NCI-H1105 treated with DMSO at 0.1 percent for 48 hours (cell line): Measurements from ENCODE around the gene SCMH1.
"Not testable (repeated sequence)": the region's sequence is repeated elsewhere in the genome, so short reads cannot be mapped to it uniquely, and the experiment has no call there.

Experiments
- DNase-seq: peaks from one replicate; lab custom pipeline; 2025; lab: John Stamatoyannopoulos, UW

The SCMH1 gene

DNA sequence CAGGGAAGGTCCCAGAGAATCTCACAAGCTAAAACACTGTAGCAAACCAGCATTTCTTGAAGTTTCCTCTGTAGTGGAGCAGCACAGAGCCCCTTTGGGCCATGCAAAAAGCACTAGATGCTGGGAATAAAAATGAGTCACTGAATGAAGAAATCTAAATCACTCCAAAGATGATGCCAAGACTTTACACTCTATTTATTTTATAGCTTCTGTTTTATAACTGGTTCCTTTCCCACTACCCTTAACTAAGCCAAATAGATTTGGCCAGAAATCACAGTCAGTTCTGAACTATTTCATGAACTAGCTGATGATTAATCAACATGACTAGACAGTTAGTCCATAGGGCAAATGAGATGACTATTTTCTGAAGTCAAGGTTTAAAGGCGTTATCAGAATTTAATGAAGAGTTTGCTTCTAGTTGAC is 89.5 kb downstream of the SCMH1 start:
- no peak for DNase-seq

DNA sequence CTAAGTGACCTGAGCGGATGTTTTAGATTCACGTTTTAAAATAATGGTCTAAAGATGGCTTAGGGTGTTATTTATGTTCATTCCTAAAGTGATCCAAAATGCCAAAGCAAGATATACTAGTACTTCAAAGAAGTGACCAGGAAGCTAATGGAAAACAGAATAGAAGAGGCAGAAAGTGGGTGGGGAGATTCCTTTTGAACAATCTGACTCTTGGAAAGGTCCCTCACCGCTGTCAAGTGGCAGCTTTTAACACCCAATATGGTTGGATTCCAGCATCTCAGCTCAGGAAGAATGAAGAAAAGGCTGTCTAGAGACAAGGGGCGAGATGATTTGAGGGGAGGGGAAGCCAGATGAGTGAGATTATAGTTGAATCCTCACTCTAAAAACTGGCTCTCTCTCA is 90.3 kb downstream of the SCMH1 start:
- DNase-seq = no peak

DNA sequence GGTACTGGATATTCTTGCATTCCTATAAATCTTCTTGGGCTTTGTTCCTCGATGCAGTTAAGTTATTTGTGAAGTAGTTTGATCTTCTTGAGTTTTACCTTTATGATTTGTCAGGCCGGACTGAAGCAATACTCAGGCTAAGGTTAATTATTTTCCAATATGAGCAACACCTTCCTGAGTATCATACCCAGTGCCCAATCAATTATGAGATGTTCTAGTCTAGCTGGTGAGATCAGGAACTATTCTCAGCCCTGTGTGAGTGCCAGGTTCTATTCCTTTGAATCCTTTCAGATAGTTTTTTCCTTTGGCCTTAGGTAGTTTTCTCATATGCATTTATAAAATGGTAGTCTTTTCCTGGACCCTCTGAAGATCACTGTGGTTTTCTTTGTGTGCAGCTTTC is 92.5 kb downstream of the SCMH1 start:
- no peak for DNase-seq

DNA sequence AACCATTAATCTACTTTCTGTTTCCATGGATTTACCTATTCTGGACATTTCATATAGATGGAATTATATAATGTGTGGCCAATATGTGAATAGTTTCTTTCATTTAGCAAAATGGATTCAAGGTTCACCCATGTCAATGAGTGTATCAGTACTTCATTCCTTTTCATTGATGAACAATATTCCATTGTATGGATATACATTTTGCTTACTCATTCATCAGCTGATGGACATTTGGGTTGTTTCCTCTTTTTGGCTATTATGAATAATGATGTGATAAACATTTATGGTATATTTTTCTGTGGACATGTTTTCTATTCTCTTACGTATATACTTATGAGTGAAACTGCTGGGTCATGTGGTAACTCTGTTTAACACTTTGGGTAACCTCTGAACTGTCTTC is 97.8 kb downstream of the SCMH1 start:
- DNase-seq = no peak

DNA sequence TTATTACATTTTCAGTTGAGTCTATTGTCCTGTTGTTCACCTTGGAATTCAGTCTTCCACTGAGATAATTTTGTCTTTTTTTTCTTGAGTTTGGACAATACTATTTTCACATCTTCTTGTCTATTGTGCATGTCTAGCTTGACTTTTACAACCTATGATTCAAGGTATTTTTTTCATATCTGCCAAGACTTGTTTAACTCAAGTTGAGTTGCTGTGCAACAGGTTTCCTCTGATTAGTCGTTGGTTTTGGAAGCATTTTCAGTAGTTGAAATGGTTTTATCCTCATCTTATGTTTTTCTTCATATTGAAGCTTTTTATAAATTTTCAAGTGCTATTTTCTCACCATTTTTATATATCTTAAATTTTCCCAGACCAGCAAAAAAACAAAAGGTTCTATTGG is 103.6 kb downstream of the SCMH1 start:
- DNase-seq = no peak

DNA sequence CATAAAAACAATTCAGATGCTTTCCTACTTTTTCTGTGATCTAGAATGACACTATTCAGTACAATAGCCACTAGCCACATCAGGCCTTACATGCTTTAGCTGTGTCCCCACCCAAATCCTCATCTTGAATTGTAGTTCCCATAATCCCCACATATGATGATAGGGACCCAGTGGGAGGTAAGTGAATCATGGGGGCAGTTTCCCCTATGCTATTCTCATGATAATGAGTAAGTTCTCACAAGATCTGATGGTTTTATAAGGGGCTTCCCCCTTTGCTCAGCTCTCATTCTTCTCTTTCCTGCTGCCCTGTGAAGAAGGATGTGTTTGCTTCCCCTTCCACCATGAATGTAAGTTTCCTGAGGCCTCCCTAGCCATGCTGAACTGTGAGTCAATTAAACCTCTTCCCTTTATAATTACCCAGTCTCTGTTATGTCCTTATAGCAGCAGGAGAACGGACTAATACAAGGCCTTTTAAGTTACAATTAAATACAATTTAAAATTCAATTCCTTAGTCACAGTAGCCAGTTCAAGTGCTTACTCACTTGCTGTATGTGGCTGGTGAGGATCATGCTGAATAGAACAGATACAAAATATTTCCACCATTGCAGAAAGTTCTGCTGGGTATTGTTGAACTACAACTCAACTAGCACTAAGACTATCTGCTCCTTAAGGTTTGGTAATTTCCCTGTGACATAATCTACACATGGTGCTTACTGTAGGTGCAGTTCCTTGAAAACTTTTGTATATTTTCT is 106.7 kb downstream of the SCMH1 start:
- no peak for DNase-seq

DNA sequence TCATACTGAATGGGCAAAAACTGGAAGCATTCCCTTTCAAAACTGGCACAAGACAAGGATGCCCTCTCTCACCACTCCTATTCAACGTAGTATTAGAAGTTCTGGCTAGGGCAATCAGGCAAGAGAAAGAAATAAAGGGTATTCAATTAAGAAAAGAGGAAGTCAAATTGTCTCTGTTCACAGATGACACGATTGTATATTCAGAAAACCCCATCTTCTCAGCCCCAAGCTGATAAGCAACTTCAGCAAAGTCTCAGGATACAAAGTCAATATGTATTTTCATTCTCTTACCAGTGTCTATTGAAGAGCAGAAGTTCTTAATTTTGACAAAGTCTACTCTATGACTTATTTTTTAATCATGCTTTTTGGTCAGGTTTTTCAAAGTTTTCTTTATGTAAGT is 107.8 kb downstream of the SCMH1 start:
- DNase-seq = not testable (repeated sequence)

DNA sequence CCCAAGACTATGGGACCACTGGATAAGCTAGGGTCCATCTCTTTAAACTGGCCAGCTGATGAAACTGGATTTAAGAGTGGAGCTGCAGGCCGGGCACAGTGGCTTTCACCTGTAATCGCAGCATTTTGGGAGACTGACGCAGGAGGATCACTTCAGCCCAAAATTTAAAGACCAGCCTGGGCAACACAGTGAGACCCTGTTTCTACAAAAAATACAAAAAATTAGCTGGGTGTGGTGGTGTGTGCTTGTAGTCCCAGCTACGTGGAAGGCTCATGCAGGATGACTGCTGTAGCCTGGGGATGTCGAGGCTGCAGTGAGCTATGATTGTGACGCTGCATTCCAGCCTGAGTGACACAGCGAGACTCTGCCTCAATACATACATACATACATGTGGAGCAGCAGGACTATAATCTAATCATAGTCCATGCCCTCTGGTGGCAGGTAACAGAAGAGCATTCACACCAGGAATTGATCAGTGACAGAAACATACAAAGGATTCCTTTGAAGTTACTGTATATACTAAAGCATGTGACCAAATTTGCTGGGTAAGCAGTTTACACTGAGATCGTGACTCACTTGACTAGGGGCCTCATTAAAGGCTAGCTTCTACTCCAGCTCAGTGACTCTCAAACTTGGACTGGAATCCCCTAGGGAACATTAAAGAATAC is 119.1 kb downstream of the SCMH1 start:
- DNase-seq = peak; percentile 12

DNA sequence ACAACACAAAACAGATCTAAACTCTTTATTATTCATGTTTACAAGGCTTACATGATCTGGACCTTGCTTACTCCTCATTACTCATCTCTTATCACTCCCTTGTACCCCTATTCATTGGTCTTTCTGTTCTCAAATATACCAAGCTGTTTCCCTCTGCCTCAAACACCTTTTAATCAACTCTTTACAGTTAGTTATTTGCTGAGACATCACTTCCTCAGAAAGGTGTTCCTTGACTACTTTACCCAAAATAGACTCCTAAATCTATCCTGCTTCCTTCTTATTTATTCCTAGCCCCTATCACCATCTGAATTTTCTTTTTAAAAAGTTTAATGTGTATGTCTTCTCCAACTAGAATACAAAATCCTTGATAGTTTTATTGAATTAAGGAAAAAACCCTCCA is 120.0 kb downstream of the SCMH1 start:
- DNase-seq = no peak

DNA sequence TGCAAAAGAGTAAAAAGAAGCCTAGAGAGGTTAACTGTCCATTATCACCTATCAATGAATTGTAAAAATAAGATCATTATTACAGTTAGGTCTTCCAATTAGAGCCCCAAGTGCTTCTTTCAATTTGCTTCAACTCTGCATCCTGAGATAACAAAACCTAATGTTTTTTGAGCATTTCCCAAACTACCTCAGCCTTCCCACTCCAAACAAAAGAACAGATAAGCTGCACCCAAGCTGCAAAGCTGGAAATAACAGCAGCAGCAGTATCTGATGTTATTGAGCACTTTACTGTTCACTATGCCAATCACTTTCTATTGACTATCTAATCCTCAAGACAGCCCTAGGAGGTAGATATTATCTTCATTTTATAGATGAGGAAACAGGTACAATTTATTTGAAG is 123.5 kb downstream of the SCMH1 start:
- no peak for DNase-seq

DNA sequence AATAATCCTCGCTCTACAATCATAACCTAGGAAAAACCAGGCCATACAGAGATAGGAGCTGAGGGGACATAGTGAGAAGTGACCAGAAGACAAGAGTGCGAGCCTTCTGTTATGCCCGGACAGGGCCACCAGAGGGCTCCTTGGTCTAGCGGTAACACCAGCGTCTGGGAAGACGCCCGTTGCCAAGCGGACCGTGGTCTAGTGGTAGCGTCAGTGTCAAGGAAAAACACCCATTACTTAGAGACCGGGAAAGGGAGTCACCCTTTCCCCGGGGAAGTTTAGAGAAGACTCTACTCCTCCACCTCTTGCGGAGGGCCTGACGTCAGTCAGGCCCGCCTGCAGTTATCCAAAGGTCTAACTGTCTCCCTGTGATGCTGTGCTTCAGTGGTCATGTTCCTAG is 124.9 kb downstream of the SCMH1 start:
- not testable (repeated sequence) for DNase-seq

DNA sequence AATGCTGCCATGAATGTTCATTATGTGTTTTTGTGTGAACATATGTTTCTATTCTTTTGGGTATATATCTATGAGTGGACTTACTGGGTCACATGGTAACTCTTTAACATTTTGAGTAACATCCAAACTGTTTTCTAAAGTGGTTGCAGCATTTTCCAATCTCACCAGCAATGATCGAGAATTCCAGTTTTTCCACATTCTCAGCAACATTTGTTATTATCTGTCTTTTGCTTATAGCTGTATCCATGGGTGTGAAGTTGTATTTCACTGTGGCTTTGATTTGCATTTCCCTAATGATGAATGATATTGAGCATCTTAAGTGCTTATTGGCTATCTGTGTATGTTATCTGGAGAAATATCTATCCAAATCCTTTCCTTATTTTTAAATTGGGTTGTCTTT is 131.4 kb downstream of the SCMH1 start:
- no peak for DNase-seq

DNA sequence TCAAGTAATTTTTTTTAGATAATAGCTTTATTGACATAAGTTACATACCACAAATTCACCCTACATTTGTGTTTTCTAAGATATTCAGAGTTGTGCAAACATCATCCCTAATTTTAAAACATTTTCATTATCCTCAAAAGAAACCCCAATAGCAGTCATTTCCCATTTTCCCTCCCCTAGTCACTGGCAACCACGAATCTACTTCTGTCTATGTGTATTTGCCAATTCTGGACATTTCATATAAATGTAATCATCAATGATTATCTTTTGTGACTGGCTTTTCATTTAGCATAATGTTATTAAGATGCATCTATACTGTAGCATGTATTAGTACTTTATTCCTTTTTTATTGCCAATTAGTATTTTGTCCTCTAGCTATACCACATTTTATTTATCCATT is 131.8 kb downstream of the SCMH1 start:
- DNase-seq = no peak

DNA sequence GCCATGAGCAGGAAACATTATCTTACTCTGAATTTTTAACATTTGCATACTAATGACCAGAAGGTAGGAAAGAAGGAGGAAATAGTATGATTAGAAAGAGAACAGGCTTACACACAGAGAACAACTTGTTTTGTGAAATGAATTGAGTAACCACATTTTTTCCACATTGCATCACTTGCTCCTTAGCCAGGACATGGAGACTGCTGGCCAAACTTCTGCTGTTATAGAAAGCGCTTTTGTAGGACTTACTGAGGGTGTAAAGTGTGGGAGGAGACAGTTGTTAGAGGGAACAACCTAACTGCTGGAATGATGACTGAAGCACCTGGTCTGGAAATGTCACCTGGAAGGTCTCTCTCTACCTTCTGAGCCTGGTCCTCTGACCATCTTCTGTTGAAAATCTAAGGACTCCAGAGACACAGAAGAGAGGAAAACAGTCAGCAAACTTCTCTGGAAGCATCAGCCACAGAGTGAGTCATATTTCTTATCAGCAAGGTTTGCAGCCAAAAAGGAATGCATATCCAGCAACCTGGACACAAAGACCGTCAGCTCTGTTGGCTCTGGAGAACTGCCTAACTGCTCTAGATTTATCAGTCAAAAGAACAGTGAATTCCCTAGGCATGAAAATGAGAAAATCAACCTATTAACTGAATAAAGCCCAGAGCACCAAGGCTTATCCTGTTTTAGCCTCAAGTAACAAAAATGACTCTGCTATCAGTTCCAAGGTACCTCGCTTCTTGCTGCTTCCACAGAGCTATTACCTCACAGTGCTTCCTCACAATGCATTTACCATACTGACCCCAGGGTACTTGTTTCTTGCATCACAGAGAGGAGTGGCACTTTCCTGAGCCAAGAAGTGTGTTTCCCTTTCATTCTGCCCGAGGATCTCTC is 132.6 kb downstream of the SCMH1 start:
- no peak for DNase-seq

DNA sequence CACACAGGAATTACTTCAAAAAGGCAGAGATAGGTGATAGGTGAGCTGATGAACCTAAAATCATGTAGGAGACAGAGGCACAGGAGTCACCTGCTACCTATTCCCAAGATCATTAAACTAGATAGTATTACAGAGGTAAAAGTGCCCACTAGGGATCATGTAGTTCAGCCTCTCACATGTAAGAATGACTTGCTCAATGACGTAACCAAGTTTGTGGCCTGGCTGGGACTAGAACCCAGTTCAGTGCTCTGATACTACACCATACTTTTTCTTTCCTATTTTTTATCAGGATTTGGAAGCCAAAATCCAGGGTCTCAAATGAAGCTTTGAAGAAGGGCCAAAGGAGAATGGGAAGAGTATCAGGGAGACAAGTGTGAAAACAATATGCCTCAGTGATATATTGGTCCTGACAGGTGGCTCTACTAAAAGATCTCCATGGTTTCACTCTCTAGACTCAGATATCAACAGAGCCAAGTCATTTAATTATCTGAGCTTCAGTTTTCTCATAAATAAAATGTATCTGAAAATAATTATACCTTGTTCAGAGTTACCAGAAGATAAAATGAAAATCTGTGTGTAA is 133.3 kb downstream of the SCMH1 start:
- DNase-seq = no peak

DNA sequence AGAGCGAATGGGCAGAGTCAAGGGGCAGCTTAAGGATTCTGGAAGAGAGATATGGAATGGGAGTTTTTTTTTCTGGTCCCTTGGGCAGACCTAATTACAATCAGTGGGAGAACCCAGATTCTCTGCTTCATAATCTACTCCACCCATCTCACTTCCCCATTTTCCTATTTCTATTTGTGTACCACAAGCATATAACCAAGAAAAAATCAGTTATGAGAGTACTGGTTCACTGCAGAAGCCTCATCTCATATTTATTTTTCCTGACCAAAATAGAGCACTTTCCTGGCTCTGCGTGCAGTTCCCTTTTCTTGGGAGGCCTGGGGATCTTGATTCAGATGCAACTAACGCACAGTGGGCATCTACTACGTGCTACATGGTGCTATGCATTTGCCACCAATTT is 138.3 kb downstream of the SCMH1 start:
- no peak for DNase-seq

DNA sequence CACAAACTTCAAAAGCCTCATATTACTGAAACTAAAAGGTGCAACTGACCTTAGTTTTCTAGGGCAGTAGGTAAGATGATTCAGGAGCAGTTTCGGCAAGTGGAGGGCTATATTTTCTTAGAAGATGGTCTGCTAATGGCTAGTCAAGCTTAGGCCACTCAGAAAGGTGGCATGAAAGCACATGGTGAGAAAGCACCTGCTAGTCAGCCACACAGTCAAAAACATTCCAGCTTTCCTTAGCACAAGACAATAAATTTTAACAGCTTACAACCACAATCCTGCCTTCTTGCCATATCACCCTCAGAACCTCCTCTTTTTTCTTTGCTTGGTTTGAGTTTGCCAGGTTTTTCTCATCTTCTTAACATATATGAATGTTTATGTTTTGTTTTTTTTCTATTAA is 139.5 kb downstream of the SCMH1 start:
- no peak for DNase-seq

DNA sequence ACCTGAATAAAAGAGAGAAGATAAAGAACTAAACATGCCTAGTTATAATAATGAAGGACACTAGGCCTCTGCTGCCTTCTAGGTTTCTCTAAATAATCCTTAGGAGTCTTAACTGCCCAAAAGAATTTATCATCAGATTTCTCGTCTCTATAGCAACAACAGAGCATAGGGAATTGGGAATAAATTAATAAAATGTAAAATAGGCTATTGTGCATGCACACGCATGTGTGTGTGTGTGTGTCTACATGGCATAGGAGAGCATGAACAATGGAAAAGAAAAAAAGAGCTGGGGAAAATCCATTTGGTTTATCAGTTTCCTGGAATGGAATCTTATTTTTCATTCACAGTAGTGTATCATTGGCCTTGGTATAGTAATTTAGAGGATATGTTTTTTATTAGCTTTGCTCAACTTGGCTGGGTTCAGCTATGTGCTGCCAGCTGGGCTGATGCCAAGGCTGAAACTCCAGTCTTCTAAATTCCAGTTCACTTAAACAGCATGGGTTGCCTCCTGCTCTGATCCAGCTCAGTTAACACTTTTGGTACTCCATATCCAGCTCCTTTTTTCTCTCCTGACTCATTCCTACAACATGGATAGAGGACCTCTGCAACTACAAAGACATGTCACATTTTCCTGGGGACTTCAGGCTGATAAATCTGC is 140.0 kb downstream of the SCMH1 start:
- peak; percentile 41 for DNase-seq

DNA sequence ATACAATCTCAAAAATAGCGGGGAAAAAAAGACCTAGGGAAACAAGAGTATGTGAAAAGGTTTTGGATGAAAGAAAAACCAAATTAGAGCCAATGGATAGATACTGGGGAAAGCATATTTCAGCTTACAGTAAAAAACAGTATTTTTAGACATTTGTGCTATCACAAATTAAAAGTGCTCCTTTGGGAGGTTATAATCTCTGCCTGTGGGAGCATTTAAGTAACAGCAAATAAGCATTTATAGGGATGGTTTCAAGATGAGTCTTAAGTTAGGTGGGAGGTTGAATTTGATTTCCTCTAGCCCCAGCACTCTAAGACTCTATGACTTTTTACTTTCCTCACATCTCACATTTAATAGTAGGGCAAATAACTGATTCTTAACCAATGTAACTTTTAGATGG is 141.0 kb downstream of the SCMH1 start:
- no peak for DNase-seq

DNA sequence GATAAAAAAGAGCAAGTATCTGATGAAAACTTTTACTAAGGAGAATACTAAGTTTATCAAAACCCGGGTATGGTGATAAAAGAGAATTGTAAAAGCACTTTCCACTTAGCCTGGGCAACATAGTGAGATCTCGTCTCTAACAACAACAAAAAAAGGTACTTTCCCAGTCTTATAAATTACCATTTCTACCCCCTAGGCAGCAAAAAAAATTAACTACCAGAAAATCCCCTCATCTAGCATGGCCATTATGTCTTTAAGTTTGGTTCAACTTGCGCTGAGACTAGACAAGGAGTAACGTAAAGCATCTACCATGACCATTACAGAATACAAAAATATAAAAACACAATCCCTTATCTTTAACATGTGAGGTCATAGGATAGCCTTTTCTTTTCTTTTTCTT is 141.9 kb downstream of the SCMH1 start:
- DNase-seq = no peak

DNA sequence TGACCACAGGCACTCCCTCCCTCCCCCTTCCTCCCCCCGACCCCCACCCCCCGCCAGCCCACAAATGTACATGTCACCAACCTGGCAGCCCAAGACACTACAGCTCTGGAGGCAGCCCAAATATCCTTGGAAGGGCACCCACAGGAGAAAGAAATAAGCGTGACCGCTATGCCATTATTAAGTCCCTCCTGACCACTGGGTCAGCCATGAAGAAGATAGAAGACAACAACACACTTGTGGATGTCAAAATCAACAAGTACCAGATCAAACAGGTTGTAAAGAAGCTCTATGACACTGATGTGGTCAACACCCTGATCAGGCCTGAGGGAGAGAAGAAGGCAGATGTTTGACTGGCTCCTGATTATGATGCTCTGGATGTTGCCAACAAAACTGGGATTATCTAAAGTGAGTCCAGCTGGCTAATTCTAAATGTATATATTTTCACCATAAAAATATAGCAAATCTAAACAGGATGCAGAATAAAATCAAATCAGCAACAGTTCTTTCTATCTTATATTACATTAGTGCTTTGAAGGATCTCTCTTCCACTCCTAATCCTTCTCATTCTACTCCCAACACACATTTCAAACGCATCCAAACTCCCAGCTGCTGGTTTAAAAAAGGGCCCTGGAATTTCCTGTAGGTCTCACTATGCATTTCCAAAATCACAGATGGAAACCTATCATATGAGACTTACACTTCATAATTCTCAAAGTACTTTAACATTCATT is 143.2 kb downstream of the SCMH1 start:
- DNase-seq = no peak
